CD8-positive, alpha-beta memory T cell (primary cell): ENCODE measurements around the gene DGKD. TPM values are rescaled to one million over a fixed set of nuclear protein-coding genes. Genes with fewer than 3 reads are reported as not detected.
A peak's percentile ranks its signal among the peaks of the same experiment; 100 is the strongest.

ENCODE experiments used
- CTCF ChIA-PET: fragments of 350-600 bp; sonication (Branson Sonifier 250); formaldehyde crosslinking; loops from one replicate; lab custom pipeline; 2021; ENCODE audit warnings: antibody characterized with exemption; lab: Charles Lee
- POLR2A ChIA-PET: fragments of 350-600 bp; sonication (Branson Sonifier 250); formaldehyde crosslinking; loops from one replicate; lab custom pipeline; 2021; ENCODE audit warnings: antibody characterized with exemption; lab: Charles Lee
- DNase-seq, 5 donors: peaks; one replicate each; pipeline versions ENCODE4 v3.0.0 to v3.0.0-alpha.2; 2020 to 2022; ENCODE audit warnings: mixed read lengths in 1 of 5
- H3K27ac ChIP-seq: one replicate; pipeline ENCODE4 v1.7.0; 2013; ENCODE audit warnings: low read depth, mild to moderate bottlenecking, low read length, moderate library complexity
- H3K27me3 ChIP-seq: 2 replicates; pipeline ENCODE4 v1.7.0; 2013; ENCODE audit warnings: low read length, mild to moderate bottlenecking; ENCODE audit not compliant: insufficient read depth, poor library complexity, severe bottlenecking
- H3K36me3 ChIP-seq: 2 replicates; pipeline ENCODE4 v1.7.0; 2013; ENCODE audit warnings: mild to moderate bottlenecking, low read length, moderate library complexity; ENCODE audit not compliant: insufficient read depth
- H3K4me1 ChIP-seq: 2 replicates; pipeline ENCODE4 v1.7.0; 2013; ENCODE audit warnings: mild to moderate bottlenecking, low read length, moderate library complexity; ENCODE audit not compliant: insufficient read depth
- H3K4me3 ChIP-seq: 2 replicates; pipeline ENCODE4 v1.7.0; 2013; ENCODE audit warnings: mild to moderate bottlenecking, low read length
- H3K9me3 ChIP-seq: 2 replicates; pipeline ENCODE4 v1.7.0; 2013; ENCODE audit warnings: mild to moderate bottlenecking, low read length
- H3K27ac Mint-ChIP-seq, 8 donors: one replicate each; pipeline ENCODE4 v1.8.0; 2020 to 2021; ENCODE audit warnings: mixed read lengths in 8 of 8, mild to moderate bottlenecking in 6 of 8, inconsistent platforms in 3 of 8, moderate library complexity in 3 of 8
- H3K27me3 Mint-ChIP-seq, 2 donors: one replicate each; pipeline ENCODE4 v1.8.0; 2020 to 2021; ENCODE audit warnings: mixed read lengths in 2 of 2, mild to moderate bottlenecking in 1 of 2, moderate library complexity in 1 of 2
- H3K36me3 Mint-ChIP-seq, 3 donors: one replicate each; pipeline ENCODE4 v1.8.0; 2020 to 2021; ENCODE audit warnings: mixed read lengths in 3 of 3, inconsistent platforms in 1 of 3, mild to moderate bottlenecking in 1 of 3
- H3K4me1 Mint-ChIP-seq, 3 donors: one replicate each; pipeline ENCODE4 v1.8.0; 2020 to 2021; ENCODE audit warnings: mixed read lengths in 3 of 3, inconsistent platforms in 1 of 3, mild to moderate bottlenecking in 1 of 3
- H3K4me3 Mint-ChIP-seq, 7 donors: one replicate each; pipeline ENCODE4 v1.8.0; 2020 to 2021; ENCODE audit warnings: mixed read lengths in 7 of 7, mild to moderate bottlenecking in 6 of 7, moderate library complexity in 4 of 7, inconsistent platforms in 2 of 7
- H3K9me3 Mint-ChIP-seq, 5 donors: one replicate each; pipeline ENCODE4 v1.8.0; 2020 to 2022; ENCODE audit warnings: mixed read lengths in 5 of 5, mild to moderate bottlenecking in 3 of 5, moderate library complexity in 2 of 5, inconsistent platforms in 1 of 5
- polyA plus RNA-seq: library from polyadenylated mRNA; unstranded; fragments of 300-500 nt; fragmentation: Illumina TruSeq; gene quantifications from one replicate; pipeline ENCODE4 v1.2.3, GENCODE V29; 2021
- total RNA-seq, 2 experiments: library from RNA; stranded (reverse); gene quantifications; one replicate each; pipeline ENCODE4 v1.2.3, GENCODE V29; 2021

Gene DGKD
- total and polyA plus RNA-seq, 3 experiments from 2014 or later = 32.6 to 61.9 (median 54.2) TPM

GRCh38 chr2:233413046-233413445 lies 58.8 kb downstream of the DGKD start:
- no peak overlapping the region for H3K4me3 Mint-ChIP-seq
- peaks cover 0 to 1% of the 10 kb centered on the region in 2 donors for H3K27me3 Mint-ChIP-seq
- H3K27ac Mint-ChIP-seq = peak overlapping the region in 6 of 8 donors; percentile 31 to 84 (median 77)
- Histone ChIP-seq H3K27me3 (no peaks in the 10 kb centered on the region), H3K36me3 (no peaks in the 10 kb centered on the region), H3K27ac (no peak overlapping the region), H3K4me1 (peaks cover 94% of the 10 kb centered on the region), H3K4me3 (no peak overlapping the region), H3K9me3 (no peaks in the 10 kb centered on the region)
- ChIA-PET CTCF (interaction anchor here (4.0 kb wide), 1 partner anchor 30 kb away, joined by 18 read pairs; no protein-coding TSS in a partner anchor), POLR2A (no interaction called here)
- peaks cover 81 to 98% (median 88%) of the 10 kb centered on the region in 3 donors for H3K4me1 Mint-ChIP-seq
- peaks cover 0 to 6% (median 4%) of the 10 kb centered on the region in 5 donors for H3K9me3 Mint-ChIP-seq
- peaks cover 13 to 28% (median 15%) of the 10 kb centered on the region in 3 donors for H3K36me3 Mint-ChIP-seq
- no peak for DNase-seq

GRCh38 chr2:233413559-233414272 lies 59.4 kb downstream of the DGKD start:
- POLR2A ChIA-PET = no interaction called here
- Mint-ChIP-seq H3K27ac (peak overlapping the region in 7 of 8 donors; percentile 56 to 84 (median 73)), H3K4me1 (peaks cover 81 to 98% (median 88%) of the 10 kb centered on the region in 3 donors), H3K27me3 (peaks cover 0 to 1% of the 10 kb centered on the region in 2 donors), H3K4me3 (peak overlapping the region in 4 of 7 donors; percentile 9 to 56 (median 44)), H3K36me3 (peaks cover 11 to 24% (median 15%) of the 10 kb centered on the region in 3 donors), H3K9me3 (peaks cover 0 to 6% (median 4%) of the 10 kb centered on the region in 5 donors)
- CTCF ChIA-PET = interaction anchor here (4.0 to 12.5 kb wide), 2 partner anchors 11 to 30 kb away, joined by 18 to 151 read pairs; no protein-coding TSS in a partner anchor
- Histone ChIP-seq H3K36me3 (no peaks in the 10 kb centered on the region), H3K4me3 (no peak overlapping the region), H3K27ac (no peak overlapping the region), H3K4me1 (peaks cover 95% of the 10 kb centered on the region), H3K27me3 (no peaks in the 10 kb centered on the region), H3K9me3 (no peaks in the 10 kb centered on the region)
- peak; percentile 21 to 72 (median 42) for DNase-seq

GRCh38 chr2:233414273-233414654 lies 60.0 kb downstream of the DGKD start:
- Histone ChIP-seq H3K4me1 (peaks cover 95% of the 10 kb centered on the region), H3K4me3 (no peak overlapping the region), H3K27me3 (no peaks in the 10 kb centered on the region), H3K9me3 (no peaks in the 10 kb centered on the region), H3K36me3 (no peaks in the 10 kb centered on the region), H3K27ac (no peak overlapping the region)
- peaks cover 0 to 1% of the 10 kb centered on the region in 2 donors for H3K27me3 Mint-ChIP-seq
- CTCF ChIA-PET = interaction anchor here (4.0 to 12.5 kb wide), 2 partner anchors 11 to 29 kb away, joined by 18 to 151 read pairs; no protein-coding TSS in a partner anchor
- no peak overlapping the region for H3K4me3 Mint-ChIP-seq
- H3K27ac Mint-ChIP-seq = peak overlapping the region in 7 of 8 donors; percentile 5 to 81 (median 60)
- peaks cover 81 to 98% (median 88%) of the 10 kb centered on the region in 3 donors for H3K4me1 Mint-ChIP-seq
- no peak for DNase-seq
- peaks cover 0 to 6% (median 4%) of the 10 kb centered on the region in 5 donors for H3K9me3 Mint-ChIP-seq
- POLR2A ChIA-PET = no interaction called here
- peaks cover 11 to 24% (median 15%) of the 10 kb centered on the region in 3 donors for H3K36me3 Mint-ChIP-seq

- H3K9me3 ChIP-seq = no peaks in the 10 kb centered on the region
- Mint-ChIP-seq H3K27me3 (no peaks in the 10 kb centered on the region), H3K36me3 (peaks cover 11 to 25% (median 15%) of the 10 kb centered on the region in 3 donors), H3K27ac (peak overlapping the region in 7 of 8 donors; percentile 1 to 93 (median 71)), H3K4me3 (peak overlapping the region in 2 of 7 donors; percentile 50 to 61), H3K9me3 (peaks cover 0 to 6% (median 4%) of the 10 kb centered on the region in 5 donors), H3K4me1 (peaks cover 81 to 98% (median 88%) of the 10 kb centered on the region in 3 donors)
- H3K27ac ChIP-seq = no peak overlapping the region
- no peaks in the 10 kb centered on the region for H3K36me3 ChIP-seq
- ChIA-PET CTCF (interaction anchor here (4.0 to 12.5 kb wide), 2 partner anchors 12 to 28 kb away, joined by 18 to 151 read pairs; no protein-coding TSS in a partner anchor), POLR2A (no interaction called here)
- DNase-seq = no peak
- no peak overlapping the region for H3K4me3 ChIP-seq
- H3K4me1 ChIP-seq = peaks cover 95% of the 10 kb centered on the region
- H3K27me3 ChIP-seq = no peaks in the 10 kb centered on the region
These were observed 60.7 kb downstream of the DGKD start for GRCh38 chr2:233414777-233415570.

GRCh38 chr2:233416199-233416598 lies 61.9 kb downstream of the DGKD start:
- Histone ChIP-seq H3K9me3 (no peaks in the 10 kb centered on the region), H3K4me1 (peaks cover 95% of the 10 kb centered on the region), H3K27me3 (no peaks in the 10 kb centered on the region), H3K27ac (no peak overlapping the region), H3K4me3 (no peak overlapping the region), H3K36me3 (no peaks in the 10 kb centered on the region)
- CTCF ChIA-PET = interaction anchor here (0.9 to 12.5 kb wide), 4 partner anchors 13 to 27 kb away, joined by 3 to 151 read pairs (median 12); no protein-coding TSS in a partner anchor
- Mint-ChIP-seq H3K4me1 (peaks cover 82 to 98% (median 88%) of the 10 kb centered on the region in 3 donors), H3K27me3 (no peaks in the 10 kb centered on the region), H3K36me3 (peaks cover 11 to 25% (median 15%) of the 10 kb centered on the region in 3 donors), H3K27ac (peak overlapping the region in 4 of 8 donors; percentile 31 to 88 (median 48)), H3K4me3 (no peak overlapping the region), H3K9me3 (peaks cover 0 to 6% (median 4%) of the 10 kb centered on the region in 5 donors)
- POLR2A ChIA-PET = no interaction called here
- DNase-seq = no peak

- H3K4me1 ChIP-seq = peaks cover 95% of the 10 kb centered on the region
- H3K27ac ChIP-seq = no peak overlapping the region
- no peak overlapping the region for H3K4me3 Mint-ChIP-seq
- no peaks in the 10 kb centered on the region for H3K27me3 Mint-ChIP-seq
- H3K9me3 ChIP-seq = no peaks in the 10 kb centered on the region
- ChIA-PET CTCF (interaction anchor here (0.9 to 12.5 kb wide), 3 partner anchors 14 to 27 kb away, joined by 3 to 151 read pairs (median 7); no protein-coding TSS in a partner anchor), POLR2A (no interaction called here)
- H3K9me3 Mint-ChIP-seq = peaks cover 0 to 2% (median under 1%) of the 10 kb centered on the region in 5 donors
- peaks cover 82 to 98% (median 88%) of the 10 kb centered on the region in 3 donors for H3K4me1 Mint-ChIP-seq
- peaks cover 10 to 22% (median 10%) of the 10 kb centered on the region in 3 donors for H3K36me3 Mint-ChIP-seq
- peak overlapping the region in 4 of 8 donors; percentile 8 to 88 (median 52) for H3K27ac Mint-ChIP-seq
- no peak for DNase-seq
- H3K27me3 ChIP-seq = no peaks in the 10 kb centered on the region
- H3K36me3 ChIP-seq = no peaks in the 10 kb centered on the region
- no peak overlapping the region for H3K4me3 ChIP-seq
These were observed 62.4 kb downstream of the DGKD start for GRCh38 chr2:233416706-233417105.

- Mint-ChIP-seq H3K9me3 (no peaks in the 10 kb centered on the region), H3K4me3 (peak overlapping the region in 4 of 7 donors; percentile 9 to 87 (median 23)), H3K4me1 (peaks cover 85 to 98% (median 92%) of the 10 kb centered on the region in 3 donors), H3K36me3 (peaks cover 9 to 22% (median 9%) of the 10 kb centered on the region in 3 donors), H3K27me3 (no peaks in the 10 kb centered on the region), H3K27ac (peak overlapping the region in 5 of 8 donors; percentile 17 to 97 (median 67))
- no peaks in the 10 kb centered on the region for H3K9me3 ChIP-seq
- H3K27ac ChIP-seq = no peak overlapping the region
- ChIA-PET POLR2A (interaction anchor here (0.7 kb wide), 1 partner anchor 25 kb away, joined by 3 read pairs; no protein-coding TSS in a partner anchor), CTCF (interaction anchor here (0.9 to 12.5 kb wide), 4 partner anchors 14 to 27 kb away, joined by 3 to 151 read pairs (median 39); no protein-coding TSS in a partner anchor)
- H3K4me3 ChIP-seq = no peak overlapping the region
- H3K27me3 ChIP-seq = no peaks in the 10 kb centered on the region
- H3K36me3 ChIP-seq = no peaks in the 10 kb centered on the region
- H3K4me1 ChIP-seq = peaks cover 97% of the 10 kb centered on the region
- no peak for DNase-seq
These were observed 63.0 kb downstream of the DGKD start for GRCh38 chr2:233417282-233417681.
